ENCODE results near the gene CACNA1C.

- TF ChIP-seq CTCF (conservative IDR thresholded peaks at IDR 0.05; ENCODE audit: low read depth, low read length) = no peak
- no peak for TF ChIP-seq USF2 (IDR thresholded peaks at IDR 0.05; ENCODE audit: low read depth, low read length)
- no peak for TF ChIP-seq POLR2A (IDR thresholded peaks at IDR 0.05; ENCODE audit: low read depth, low read length)
- TF ChIP-seq NFE2L2 (IDR thresholded peaks at IDR 0.05; ENCODE audit: low read depth, low read length) = no peak
- no peak for TF ChIP-seq RAD21 (IDR thresholded peaks at IDR 0.05; ENCODE audit: low read length)
- TF ChIP-seq RCOR1 (IDR thresholded peaks at IDR 0.05; ENCODE audit: insufficient replicate concordance, low read length) = no peak
- TF ChIP-seq MAFK (IDR thresholded peaks at IDR 0.05; ENCODE audit: low read depth, low read length) = no peak
- no peak for TF ChIP-seq ELK1 (IDR thresholded peaks at IDR 0.05; ENCODE audit: borderline replicate concordance, low read depth, low read length)
- no peak for TF ChIP-seq MAZ (IDR thresholded peaks at IDR 0.05; ENCODE audit: borderline replicate concordance, low read depth, low read length)
- TF ChIP-seq RFX5 (IDR thresholded peaks at IDR 0.05; ENCODE audit: low read depth, low read length) = no peak
- TF ChIP-seq SMC3 (IDR thresholded peaks at IDR 0.05; ENCODE audit: low read depth, low read length) = no peak
- TF ChIP-seq CEBPB (IDR thresholded peaks at IDR 0.05; ENCODE audit: low read depth, low read length) = no peak
Measured at GRCh38 chr12:2413301-2413700, 360.5 kb downstream of the CACNA1C start.

Measured in IMR-90 (cell line).